HG03064 (cell line): ENCODE results near the gene CEP20.

Experiments
- ATAC-seq: cut with Tn5 transposase; IDR thresholded peaks from one replicate; pipeline ENCODE4 v1.9.1; 2021; ENCODE audit warnings: low read depth; ENCODE audit not compliant: unreplicated experiment

The CEP20 gene

GRCh38 chr16:15899538-15900100, 11.2 kb upstream of the CEP20 start:
- ATAC-seq, result no peak

- no peak for ATAC-seq
Measured at GRCh38 chr16:15898654-15899053, 10.3 kb upstream of the CEP20 start.

- ATAC-seq, result no peak
Measured at GRCh38 chr16:15897834-15898254, 9.4 kb upstream of the CEP20 start.

- no peak for ATAC-seq
Measured at GRCh38 chr16:15897121-15897780, 8.8 kb upstream of the CEP20 start.

- ATAC-seq, result no peak
Measured at GRCh38 chr16:15894571-15895374, 6.4 kb upstream of the CEP20 start.

- no peak for ATAC-seq
Measured at GRCh38 chr16:15891508-15891907, 3.1 kb upstream of the CEP20 start.

- ATAC-seq, result no peak
Measured at GRCh38 chr16:15887283-15887682, 1.1 kb downstream of the CEP20 start.

- ATAC-seq, result no peak
Measured at GRCh38 chr16:15886078-15886477, 2.3 kb downstream of the CEP20 start.

- ATAC-seq, result no peak
Measured at GRCh38 chr16:15885560-15886001, 2.8 kb downstream of the CEP20 start.

GRCh38 chr16:15882563-15882962, 5.8 kb downstream of the CEP20 start:
- no peak for ATAC-seq

- no peak for ATAC-seq
Measured at GRCh38 chr16:15881794-15882379, 6.5 kb downstream of the CEP20 start.

GRCh38 chr16:15880434-15881308, 7.7 kb downstream of the CEP20 start:
- ATAC-seq, result no peak

GRCh38 chr16:15879255-15879811, 9.1 kb downstream of the CEP20 start:
- no peak for ATAC-seq

- no peak for ATAC-seq
Measured at GRCh38 chr16:15876503-15876902, 11.9 kb downstream of the CEP20 start.

- no peak for ATAC-seq
Measured at GRCh38 chr16:15874745-15875314, 13.6 kb downstream of the CEP20 start.

- ATAC-seq, result no peak
Measured at GRCh38 chr16:15873737-15874136, 14.7 kb downstream of the CEP20 start.

GRCh38 chr16:15873301-15873700, 15.1 kb downstream of the CEP20 start:
- no peak for ATAC-seq

- no peak for ATAC-seq
Measured at GRCh38 chr16:15870011-15870410, 18.4 kb downstream of the CEP20 start.

GRCh38 chr16:15866451-15866850, 22.0 kb downstream of the CEP20 start:
- no peak for ATAC-seq

GRCh38 chr16:15865742-15866141, 22.7 kb downstream of the CEP20 start:
- ATAC-seq, result no peak
